MCF 10A (cell line): Measurements from ENCODE around the gene CAPN15. TPM values are rescaled to one million over a fixed set of nuclear protein-coding genes. Genes with fewer than 3 reads are reported as not detected.

Experiments used
- BruUV-seq: library from RNA; stranded (reverse); fragments of 400-500 nt; replicated peaks from 2 replicates; lab custom pipeline; 2021; lab: Mats Ljungman, UMichigan
- CTCF ChIA-PET: fragments of 300-600 bp; sonication (Branson Sonifier 250); formaldehyde crosslinking; extraction: SDS; loops from one replicate; lab custom pipeline; 2021; ENCODE audit warnings: antibody characterized with exemption, inconsistent platforms; lab: Yijun Ruan, JAX
- POLR2A ChIA-PET: fragments of 300-600, 350-650 bp; sonication (Branson Sonifier 250); formaldehyde crosslinking; extraction: SDS; loops from one replicate; lab custom pipeline; 2020; ENCODE audit warnings: antibody characterized with exemption, inconsistent platforms; lab: Yijun Ruan, JAX
- DNase-seq: peaks from one replicate; pipeline ENCODE4 v3.0.0-alpha.2; 2018; ENCODE audit not compliant: unreplicated experiment
- H3K27ac Mint-ChIP-seq: one replicate; pipeline ENCODE4 v1.8.0; 2022; ENCODE audit warnings: mild to moderate bottlenecking, low read depth, mixed read lengths; ENCODE audit not compliant: unreplicated experiment
- H3K27me3 Mint-ChIP-seq: one replicate; pipeline ENCODE4 v1.8.0; 2022; ENCODE audit warnings: mixed read lengths; ENCODE audit not compliant: insufficient read depth, unreplicated experiment
- H3K36me3 Mint-ChIP-seq: one replicate; pipeline ENCODE4 v1.8.0; 2022; ENCODE audit warnings: mild to moderate bottlenecking, moderate library complexity, mixed read lengths; ENCODE audit not compliant: insufficient read depth, unreplicated experiment
- H3K4me1 Mint-ChIP-seq: one replicate; pipeline ENCODE4 v1.8.0; 2022; ENCODE audit warnings: mixed read lengths; ENCODE audit not compliant: insufficient read depth, unreplicated experiment
- H3K4me3 Mint-ChIP-seq: one replicate; pipeline ENCODE4 v1.8.0; 2022; ENCODE audit warnings: mild to moderate bottlenecking, moderate library complexity, mixed read lengths; ENCODE audit not compliant: unreplicated experiment
- H3K9me3 Mint-ChIP-seq: one replicate; pipeline ENCODE4 v1.8.0; 2022; ENCODE audit warnings: mixed read lengths; ENCODE audit not compliant: unreplicated experiment
- intact Hi-C: fragments of 100-400 bp; cut with micrococcal nuclease; formaldehyde crosslinking; loops from 2 replicates; pipeline ENCODE4 v1.14.1; 2022
- total RNA-seq: library from RNA; stranded (reverse); gene quantifications from 2 replicates; pipeline ENCODE4 v1.2.3, GENCODE V29; 2022
- TF ChIP-seq, protein P1 (sequence below): fragments of 200-600 bp; IDR thresholded peaks from one replicate; pipeline ENCODE4 v1.8.0; 2022; ENCODE audit warnings: antibody characterized with exemption, mild to moderate bottlenecking; ENCODE audit not compliant: unreplicated experiment

The CAPN15 gene
- total RNA-seq, 1 experiment from 2014 or later = 81.1 TPM

DNA sequence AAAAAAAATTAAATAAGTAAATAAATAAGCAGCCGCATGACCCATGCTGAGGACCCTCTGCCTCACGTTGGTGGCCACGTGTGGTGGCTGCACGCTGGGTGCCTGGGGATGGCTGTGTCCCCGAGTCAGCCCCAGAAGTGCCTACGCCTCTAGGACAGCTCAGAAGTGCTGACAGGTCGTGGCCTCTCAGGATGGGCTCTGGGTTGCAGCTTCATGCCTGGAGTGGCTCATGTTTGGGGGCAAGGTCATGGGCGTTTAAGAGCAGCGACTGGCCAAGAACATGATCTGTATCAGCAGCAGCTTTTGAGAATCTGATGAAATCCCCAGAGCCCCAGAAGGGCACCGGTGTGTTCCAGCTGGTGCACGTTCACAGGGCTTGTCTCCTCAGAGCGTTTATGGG, 26.8 kb upstream of the CAPN15 start:
- no peak overlapping the region for H3K27ac Mint-ChIP-seq
- no peaks in the 10 kb centered on the region for H3K27me3 Mint-ChIP-seq
- POLR2A ChIA-PET = no interaction called here

DNA sequence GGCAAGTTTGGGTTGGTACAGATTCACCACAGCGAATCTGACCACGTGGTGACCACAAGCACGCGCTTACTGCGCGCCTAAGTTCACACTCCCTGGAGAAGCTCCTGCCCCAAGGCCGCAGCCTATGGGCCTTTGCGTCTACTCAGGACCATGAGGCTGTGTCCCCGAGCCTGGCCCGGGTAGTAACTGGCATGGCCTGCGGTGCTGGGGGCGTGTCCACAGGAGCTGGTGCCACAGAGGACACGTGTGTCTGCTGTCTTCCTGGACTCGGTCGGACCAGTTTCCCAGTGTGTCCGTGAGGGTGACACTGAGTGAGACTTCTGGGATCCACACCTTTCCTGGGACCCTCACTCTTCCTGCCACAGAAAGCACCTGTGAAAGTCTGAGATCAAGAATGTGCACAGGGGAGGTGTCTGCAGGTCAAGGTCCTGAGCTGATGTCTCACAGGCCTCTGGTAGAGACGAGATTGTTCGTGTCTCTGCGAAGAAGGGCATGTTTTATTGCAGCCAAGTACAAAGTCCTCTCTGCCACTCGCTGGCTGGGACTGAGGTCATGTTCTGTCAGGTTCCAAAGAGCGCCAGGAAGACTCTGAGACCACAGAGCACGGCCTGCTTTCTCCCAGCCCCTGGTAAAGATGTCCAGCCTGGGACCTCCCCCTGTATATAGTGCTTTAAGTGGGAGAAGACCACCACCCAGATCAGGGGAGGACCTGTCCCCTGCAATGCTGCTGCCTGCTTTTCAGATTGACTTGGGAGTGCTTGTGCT, 25.2 kb upstream of the CAPN15 start:
- TF ChIP-seq, protein P1, sequence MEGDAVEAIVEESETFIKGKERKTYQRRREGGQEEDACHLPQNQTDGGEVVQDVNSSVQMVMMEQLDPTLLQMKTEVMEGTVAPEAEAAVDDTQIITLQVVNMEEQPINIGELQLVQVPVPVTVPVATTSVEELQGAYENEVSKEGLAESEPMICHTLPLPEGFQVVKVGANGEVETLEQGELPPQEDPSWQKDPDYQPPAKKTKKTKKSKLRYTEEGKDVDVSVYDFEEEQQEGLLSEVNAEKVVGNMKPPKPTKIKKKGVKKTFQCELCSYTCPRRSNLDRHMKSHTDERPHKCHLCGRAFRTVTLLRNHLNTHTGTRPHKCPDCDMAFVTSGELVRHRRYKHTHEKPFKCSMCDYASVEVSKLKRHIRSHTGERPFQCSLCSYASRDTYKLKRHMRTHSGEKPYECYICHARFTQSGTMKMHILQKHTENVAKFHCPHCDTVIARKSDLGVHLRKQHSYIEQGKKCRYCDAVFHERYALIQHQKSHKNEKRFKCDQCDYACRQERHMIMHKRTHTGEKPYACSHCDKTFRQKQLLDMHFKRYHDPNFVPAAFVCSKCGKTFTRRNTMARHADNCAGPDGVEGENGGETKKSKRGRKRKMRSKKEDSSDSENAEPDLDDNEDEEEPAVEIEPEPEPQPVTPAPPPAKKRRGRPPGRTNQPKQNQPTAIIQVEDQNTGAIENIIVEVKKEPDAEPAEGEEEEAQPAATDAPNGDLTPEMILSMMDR = no peak
- Mint-ChIP-seq H3K27me3 (no peaks in the 10 kb centered on the region), H3K36me3 (peaks cover 40% of the 10 kb centered on the region), H3K4me1 (no peaks in the 10 kb centered on the region), H3K9me3 (no peaks in the 10 kb centered on the region), H3K4me3 (no peak overlapping the region), H3K27ac (no peak overlapping the region)
- intact Hi-C loops = no loop called here
- ChIA-PET POLR2A (interaction anchor here (0.6 kb wide), 1 partner anchor 29 kb away, joined by 5 read pairs; no protein-coding TSS in a partner anchor), CTCF (no interaction called here)
- no peak for DNase-seq
- no TSS peak for BruUV-seq

More for the DNA sequence above, 26.8 kb upstream of the CAPN15 start:
- Mint-ChIP-seq H3K4me3 (no peak overlapping the region), H3K9me3 (no peaks in the 10 kb centered on the region), H3K36me3 (peaks cover 40% of the 10 kb centered on the region), H3K4me1 (no peaks in the 10 kb centered on the region)
- intact Hi-C loops = no loop called here
- TF ChIP-seq, protein P1 = no peak
- DNase-seq = no peak
- CTCF ChIA-PET = interaction anchor here (0.6 to 1.6 kb wide), 2 partner anchors 13 to 114 kb away, joined by 3 to 5 read pairs; no protein-coding TSS in a partner anchor
- BruUV-seq = no TSS peak

DNA sequence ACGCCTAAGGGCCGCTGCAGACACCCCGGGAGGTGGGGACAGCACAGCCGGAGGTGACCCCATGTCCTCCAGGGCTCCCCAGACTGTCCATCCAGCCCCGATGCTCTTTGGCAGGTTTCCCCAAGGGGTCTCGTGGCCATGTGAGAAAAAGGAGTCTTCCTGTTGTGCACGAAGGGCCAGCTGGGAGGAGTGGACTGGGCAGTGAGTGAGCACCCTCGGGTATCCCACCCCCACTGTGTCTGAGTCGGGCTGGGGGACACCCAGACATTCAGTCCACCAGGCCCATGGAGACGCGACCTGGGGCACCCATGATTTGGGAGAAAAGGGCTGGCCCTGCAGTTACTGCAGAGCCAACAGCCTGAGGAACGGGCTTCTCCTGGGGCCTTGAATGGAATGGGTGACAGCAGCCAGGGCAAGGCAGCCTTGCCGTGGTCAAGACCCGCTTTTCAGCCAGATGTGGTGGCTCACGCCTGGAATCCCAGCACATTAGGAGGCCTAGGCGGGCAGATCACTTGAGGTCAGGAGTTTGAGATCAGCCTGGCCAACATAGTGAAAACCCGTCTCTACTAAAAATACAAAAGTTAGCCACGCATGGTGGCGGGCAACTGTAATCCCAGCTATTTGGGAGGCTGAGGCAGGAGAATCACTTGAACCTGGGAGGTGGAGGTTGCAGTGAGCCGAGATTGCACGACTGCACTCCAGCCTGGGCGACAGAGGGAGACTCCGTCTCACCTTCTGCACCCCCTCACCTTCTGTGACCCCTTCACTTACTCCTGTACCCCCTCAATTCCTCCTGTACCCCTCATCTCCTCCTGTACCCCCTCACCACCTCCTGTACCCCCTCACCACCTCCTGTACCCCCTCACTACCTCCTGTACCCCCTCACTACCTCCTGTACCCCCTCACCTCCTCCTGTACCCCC, 24.1 kb upstream of the CAPN15 start:
- POLR2A ChIA-PET = no interaction called here
- Mint-ChIP-seq H3K4me3 (no peak overlapping the region), H3K36me3 (peaks cover 39% of the 10 kb centered on the region)

More for the DNA sequence above, 24.1 kb upstream of the CAPN15 start:
- Mint-ChIP-seq H3K4me1 (no peaks in the 10 kb centered on the region), H3K27me3 (no peaks in the 10 kb centered on the region), H3K9me3 (no peaks in the 10 kb centered on the region), H3K27ac (no peak overlapping the region)
- TF ChIP-seq, protein P1 = no peak
- CTCF ChIA-PET = no interaction called here
- no TSS peak for BruUV-seq
- intact Hi-C loops = no loop called here
- DNase-seq = no peak
